Endothelial cell of umbilical vein (primary cell): ENCODE data around the gene ARHGEF17. TPM values are rescaled to one million over a fixed set of nuclear protein-coding genes. Genes with fewer than 3 reads are reported as not detected.

Experiments used
- BruUV-seq: library from RNA; stranded (reverse); fragments of 400-500 nt; replicated peaks from 2 replicates; lab custom pipeline; 2021; lab: Mats Ljungman, UMichigan
- CTCF ChIA-PET: fragments of 300-600, 350-600 bp; sonication (Branson Sonifier 250); formaldehyde crosslinking; loops from one replicate; lab custom pipeline; 2021; ENCODE audit warnings: antibody characterized with exemption, inconsistent platforms; lab: Charles Lee
- POLR2A ChIA-PET: fragments of 300-600, 350-600 bp; sonication (Branson Sonifier 250); formaldehyde crosslinking; loops from one replicate; lab custom pipeline; 2021; ENCODE audit warnings: antibody characterized with exemption, inconsistent platforms; lab: Charles Lee
- DNase-seq: peaks from one replicate; pipeline ENCODE4 v3.0.0-alpha.2; 2011; ENCODE audit warnings: low read depth, low spot score
- FAIRE-seq: peaks from 2 replicates; lab custom pipeline; 2011; peaks lifted over from hg19 to GRCh38; lab: Jason Lieb, UNC
- H2AFZ ChIP-seq: 2 replicates; pipeline ENCODE4 v1.6.0; 2012; ENCODE audit warnings: low read depth, low read length, control low read depth, inconsistent platforms
- H3K27ac ChIP-seq: 2 replicates; pipeline ENCODE4 v1.5.1; 2011; ENCODE audit warnings: low read depth, mild to moderate bottlenecking, control low read depth, low read length, moderate library complexity; ENCODE audit not compliant: insufficient read depth
- H3K27me3 ChIP-seq, 2 experiments: 2 replicates each; pipeline versions ENCODE4 v1.6.0 to v1.6.1; 2011; ENCODE audit warnings: low read length in 2 of 2, mixed read lengths in 1 of 2; ENCODE audit not compliant: control insufficient read depth in 2 of 2, insufficient read depth in 2 of 2
- H3K36me3 ChIP-seq, 2 experiments: 2 replicates in 1 of 2; 3 replicates in 1 of 2; pipeline ENCODE4 v1.5.1; 2011; ENCODE audit warnings: low read length in 2 of 2, mild to moderate bottlenecking in 1 of 2, moderate library complexity in 1 of 2; ENCODE audit not compliant: control insufficient read depth in 2 of 2, insufficient read depth in 2 of 2; ENCODE audit errors: extremely low read depth in 1 of 2
- H3K4me1 ChIP-seq: 3 replicates; pipeline ENCODE4 v1.5.1; 2011; ENCODE audit warnings: mild to moderate bottlenecking, low read length; ENCODE audit not compliant: control insufficient read depth, insufficient read depth; ENCODE audit errors: extremely low read depth
- H3K4me2 ChIP-seq: 2 replicates; pipeline ENCODE4 v1.6.1; 2011; ENCODE audit warnings: low read length, control low read depth, mixed read lengths; ENCODE audit not compliant: insufficient read depth
- H3K4me3 ChIP-seq, 3 experiments: fragments of 200-600 bp in 1 of 3; sonication (generic), shearing (Covaris generic) in 1 of 3; replicated peaks in 1 of 3; 2 replicates each; pipeline ENCODE4 v1.5.1; 2011 to 2016; ENCODE audit warnings: control low read depth in 3 of 3, low read length in 3 of 3, mild to moderate bottlenecking in 2 of 3, inconsistent platforms in 1 of 3, low read depth in 1 of 3, moderate library complexity in 1 of 3; ENCODE audit not compliant: insufficient read depth in 1 of 3
- H3K79me2 ChIP-seq: 2 replicates; pipeline ENCODE4 v1.6.0; 2012; ENCODE audit warnings: low read length, inconsistent platforms; ENCODE audit not compliant: control insufficient read depth, insufficient read depth
- H3K9ac ChIP-seq: replicated peaks from 2 replicates; pipeline ENCODE3; 2011; ENCODE audit warnings: low read length, control low read depth; ENCODE audit not compliant: insufficient read depth; ENCODE audit errors: extremely low read depth
- H3K9me1 ChIP-seq: replicated peaks from 3 replicates; pipeline ENCODE4 v1.6.0; 2011; ENCODE audit warnings: mild to moderate bottlenecking, low read length; ENCODE audit not compliant: control insufficient read depth, insufficient read depth; ENCODE audit errors: extremely low read depth
- H3K9me3 ChIP-seq: replicated peaks from 2 replicates; pipeline ENCODE4 v1.5.1; 2012; ENCODE audit warnings: low read length, inconsistent platforms; ENCODE audit not compliant: control insufficient read depth, insufficient read depth
- H4K20me1 ChIP-seq: replicated peaks from 2 replicates; pipeline ENCODE3; 2011; ENCODE audit warnings: mild to moderate bottlenecking, low read length; ENCODE audit not compliant: control insufficient read depth, insufficient read depth; ENCODE audit errors: extremely low read depth
- CTCF ChIP-seq, 2 donors: IDR thresholded peaks; 1 replicate in 1 of 2; 2 replicates in 1 of 2; pipeline ENCODE4 v1.5.1; 2011; ENCODE audit warnings: low read length in 2 of 2, mild to moderate bottlenecking in 2 of 2, moderate library complexity in 2 of 2, control low read depth in 1 of 2, inconsistent platforms in 1 of 2, low read depth in 1 of 2; ENCODE audit not compliant: insufficient read depth in 1 of 2; ENCODE audit errors: extremely low read depth in 1 of 2
- EZH2 ChIP-seq: IDR thresholded peaks from 2 replicates; pipeline ENCODE4 v1.6.1; 2012; ENCODE audit warnings: borderline replicate concordance, low read depth, mild to moderate bottlenecking, moderate library complexity, low read length, inconsistent platforms; ENCODE audit not compliant: severe bottlenecking
- FOS ChIP-seq: IDR thresholded peaks from 2 replicates; pipeline ENCODE4 v1.6.1; 2011; ENCODE audit warnings: mild to moderate bottlenecking, low read length, moderate library complexity, borderline replicate concordance; ENCODE audit not compliant: insufficient read depth
- GATA2 ChIP-seq: IDR thresholded peaks from 2 replicates; pipeline ENCODE4 v1.7.0; 2011; ENCODE audit warnings: low read depth, mild to moderate bottlenecking, moderate library complexity, mixed read lengths, low read length; ENCODE audit not compliant: insufficient read length, insufficient read depth
- JUN ChIP-seq: IDR thresholded peaks from 2 replicates; pipeline ENCODE4 v1.6.1; 2011; ENCODE audit warnings: borderline replicate concordance, low read depth; ENCODE audit not compliant: insufficient read length, insufficient read depth
- MAX ChIP-seq: IDR thresholded peaks from 2 replicates; pipeline ENCODE4 v1.6.1; 2011; ENCODE audit not compliant: insufficient read depth, insufficient read length
- MYC ChIP-seq: IDR thresholded peaks from one replicate; pipeline ENCODE4 v1.6.1; 2011; ENCODE audit warnings: mild to moderate bottlenecking, low read depth, low read length
- POLR2A ChIP-seq: IDR thresholded peaks from 2 replicates; pipeline ENCODE4 v1.6.1; 2012; ENCODE audit warnings: low read depth, mild to moderate bottlenecking, control low read depth, low read length
- POLR2AphosphoS5 ChIP-seq: IDR thresholded peaks from 2 replicates; pipeline ENCODE4 v1.6.1; 2012; ENCODE audit warnings: low read depth, mild to moderate bottlenecking, control low read depth, low read length, moderate library complexity; ENCODE audit not compliant: insufficient read depth
- dilution Hi-C: fragments of 300-500 bp; cut with MboI; formaldehyde crosslinking; loops from one replicate; pipeline ENCODE4 v1.15.0; 2019; ENCODE audit warnings: low sequenced_read_pairs; ENCODE audit not compliant: extremely low pct_ligation_motif_present
- intact Hi-C: fragments of 100-400 bp; cut with micrococcal nuclease; formaldehyde crosslinking; loops from one replicate; pipeline ENCODE4 v1.10.0; 2022
- polyA plus RNA-seq, 4 experiments: library from polyadenylated mRNA; depleted of rRNA in 3 of 4; stranded (reverse) in 3 of 4; unstranded in 1 of 4; fragments of >200 nt; gene quantifications; 2 replicates each; pipeline versions ENCODE4 v1.2.1 to v1.2.3, GENCODE V29; 2011 to 2012; ENCODE audit warnings: missing spikeins in 1 of 4
- total RNA-seq: library from RNA; stranded (reverse); gene quantifications from 2 replicates; pipeline ENCODE4 v1.2.3, GENCODE V29; 2021

The ARHGEF17 gene
- total and polyA plus RNA-seq, 2 donors (not counting 3 experiments of a cell fraction or from before 2014, with no cell fraction given): 74.9 to 89.9 TPM

GRCh38 chr11:73337846-73338245 is 29.8 kb downstream of the ARHGEF17 start:
- TF ChIP-seq FOS (no peak), MYC (no peak), MAX (no peak), GATA2 (no peak), CTCF (IDR thresholded peaks at IDR 0.05; ENCODE audit: extremely low read depth in 1 of 2, insufficient read depth in 1 of 2, low read depth in 1 of 2, low read length in 2 of 2) (no peak), POLR2AphosphoS5 (no peak), JUN (no peak), EZH2 (no peak), POLR2A (no peak)
- no peak overlapping the region for H2AFZ ChIP-seq
- intact Hi-C loops: no loop called here
- dilution Hi-C loops: no loop called here
- no peak overlapping the region for H3K9ac ChIP-seq
- no peaks in the 10 kb centered on the region for H3K9me1 ChIP-seq
- no peaks in the 10 kb centered on the region for H3K79me2 ChIP-seq
- no peaks in the 10 kb centered on the region for H3K9me3 ChIP-seq
- BruUV-seq: no TSS peak
- ChIA-PET CTCF (interaction anchor here (0.7 to 6.5 kb wide), 8 partner anchors 12 to 322 kb away, joined by 3 to 455 read pairs (median 8); partner anchors contain the start of gene ARHGEF17), POLR2A (no interaction called here)
- H3K27me3 ChIP-seq: no peaks in the 10 kb centered on the region
- H3K4me3 ChIP-seq: no peak overlapping the region
- no peak overlapping the region for H3K4me2 ChIP-seq
- no peaks in the 10 kb centered on the region for H4K20me1 ChIP-seq
- H3K27ac ChIP-seq: no peak overlapping the region
- DNase-seq: no peak
- peaks cover 0 to 6% of the 10 kb centered on the region in 2 experiments for H3K36me3 ChIP-seq
- H3K4me1 ChIP-seq: peaks cover 28% of the 10 kb centered on the region
- no peak for FAIRE-seq
